ENCODE measurements around the gene CDK14.

DNA sequence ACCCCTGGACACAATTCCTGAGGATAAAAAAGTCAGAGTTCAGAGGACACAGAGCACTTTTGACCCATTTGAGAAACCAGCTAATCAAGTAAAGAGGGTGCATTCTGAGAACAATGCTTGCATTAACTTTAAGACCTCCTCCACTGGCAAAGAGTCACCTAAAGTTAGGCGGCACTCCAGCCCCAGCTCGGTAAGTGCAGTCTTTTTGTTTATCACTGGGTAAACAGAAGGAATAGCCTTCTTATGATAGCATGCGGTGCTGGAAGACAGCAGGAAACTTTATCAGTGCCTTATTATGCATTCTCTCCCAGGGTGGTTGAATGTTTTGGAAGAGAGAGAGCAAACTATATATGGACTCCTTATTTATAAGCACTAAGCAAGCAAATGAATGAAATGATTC is 130.5 kb downstream of the CDK14 start:
- TF ChIP-seq CTCF (IDR thresholded peaks at IDR 0.05): no peak
- TF ChIP-seq, protein P1, sequence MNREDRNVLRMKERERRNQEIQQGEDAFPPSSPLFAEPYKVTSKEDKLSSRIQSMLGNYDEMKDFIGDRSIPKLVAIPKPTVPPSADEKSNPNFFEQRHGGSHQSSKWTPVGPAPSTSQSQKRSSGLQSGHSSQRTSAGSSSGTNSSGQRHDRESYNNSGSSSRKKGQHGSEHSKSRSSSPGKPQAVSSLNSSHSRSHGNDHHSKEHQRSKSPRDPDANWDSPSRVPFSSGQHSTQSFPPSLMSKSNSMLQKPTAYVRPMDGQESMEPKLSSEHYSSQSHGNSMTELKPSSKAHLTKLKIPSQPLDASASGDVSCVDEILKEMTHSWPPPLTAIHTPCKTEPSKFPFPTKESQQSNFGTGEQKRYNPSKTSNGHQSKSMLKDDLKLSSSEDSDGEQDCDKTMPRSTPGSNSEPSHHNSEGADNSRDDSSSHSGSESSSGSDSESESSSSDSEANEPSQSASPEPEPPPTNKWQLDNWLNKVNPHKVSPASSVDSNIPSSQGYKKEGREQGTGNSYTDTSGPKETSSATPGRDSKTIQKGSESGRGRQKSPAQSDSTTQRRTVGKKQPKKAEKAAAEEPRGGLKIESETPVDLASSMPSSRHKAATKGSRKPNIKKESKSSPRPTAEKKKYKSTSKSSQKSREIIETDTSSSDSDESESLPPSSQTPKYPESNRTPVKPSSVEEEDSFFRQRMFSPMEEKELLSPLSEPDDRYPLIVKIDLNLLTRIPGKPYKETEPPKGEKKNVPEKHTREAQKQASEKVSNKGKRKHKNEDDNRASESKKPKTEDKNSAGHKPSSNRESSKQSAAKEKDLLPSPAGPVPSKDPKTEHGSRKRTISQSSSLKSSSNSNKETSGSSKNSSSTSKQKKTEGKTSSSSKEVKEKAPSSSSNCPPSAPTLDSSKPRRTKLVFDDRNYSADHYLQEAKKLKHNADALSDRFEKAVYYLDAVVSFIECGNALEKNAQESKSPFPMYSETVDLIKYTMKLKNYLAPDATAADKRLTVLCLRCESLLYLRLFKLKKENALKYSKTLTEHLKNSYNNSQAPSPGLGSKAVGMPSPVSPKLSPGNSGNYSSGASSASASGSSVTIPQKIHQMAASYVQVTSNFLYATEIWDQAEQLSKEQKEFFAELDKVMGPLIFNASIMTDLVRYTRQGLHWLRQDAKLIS (CRISPR knock-in tag; IDR thresholded peaks at IDR 0.05; ENCODE audit: borderline replicate concordance): no peak
- TF ChIP-seq ZNF512 (CRISPR knock-in tag; IDR thresholded peaks at IDR 0.05; ENCODE audit: borderline replicate concordance): no peak
- no peak for TF ChIP-seq TCF7 (CRISPR knock-in tag; IDR thresholded peaks at IDR 0.05; ENCODE audit: low read depth)
- TF ChIP-seq, protein P2, sequence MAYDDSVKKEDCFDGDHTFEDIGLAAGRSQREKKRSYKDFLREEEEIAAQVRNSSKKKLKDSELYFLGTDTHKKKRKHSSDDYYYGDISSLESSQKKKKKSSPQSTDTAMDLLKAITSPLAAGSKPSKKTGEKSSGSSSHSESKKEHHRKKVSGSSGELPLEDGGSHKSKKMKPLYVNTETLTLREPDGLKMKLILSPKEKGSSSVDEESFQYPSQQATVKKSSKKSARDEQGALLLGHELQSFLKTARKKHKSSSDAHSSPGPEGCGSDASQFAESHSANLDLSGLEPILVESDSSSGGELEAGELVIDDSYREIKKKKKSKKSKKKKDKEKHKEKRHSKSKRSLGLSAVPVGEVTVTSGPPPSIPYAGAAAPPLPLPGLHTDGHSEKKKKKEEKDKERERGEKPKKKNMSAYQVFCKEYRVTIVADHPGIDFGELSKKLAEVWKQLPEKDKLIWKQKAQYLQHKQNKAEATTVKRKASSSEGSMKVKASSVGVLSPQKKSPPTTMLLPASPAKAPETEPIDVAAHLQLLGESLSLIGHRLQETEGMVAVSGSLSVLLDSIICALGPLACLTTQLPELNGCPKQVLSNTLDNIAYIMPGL (CRISPR knock-in tag; IDR thresholded peaks at IDR 0.05): no peak
- no peak for TF ChIP-seq ATF3 (CRISPR knock-in tag; conservative IDR thresholded peaks at IDR 0.05)
- TF ChIP-seq, protein P3, sequence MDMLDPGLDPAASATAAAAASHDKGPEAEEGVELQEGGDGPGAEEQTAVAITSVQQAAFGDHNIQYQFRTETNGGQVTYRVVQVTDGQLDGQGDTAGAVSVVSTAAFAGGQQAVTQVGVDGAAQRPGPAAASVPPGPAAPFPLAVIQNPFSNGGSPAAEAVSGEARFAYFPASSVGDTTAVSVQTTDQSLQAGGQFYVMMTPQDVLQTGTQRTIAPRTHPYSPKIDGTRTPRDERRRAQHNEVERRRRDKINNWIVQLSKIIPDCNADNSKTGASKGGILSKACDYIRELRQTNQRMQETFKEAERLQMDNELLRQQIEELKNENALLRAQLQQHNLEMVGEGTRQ (CRISPR knock-in tag; IDR thresholded peaks at IDR 0.05): no peak
- TF ChIP-seq ZNF263 (CRISPR knock-in tag; IDR thresholded peaks at IDR 0.05; ENCODE audit: low read depth): no peak
- TF ChIP-seq E2F4 (CRISPR knock-in tag; IDR thresholded peaks at IDR 0.05; ENCODE audit: borderline replicate concordance, low read depth): no peak
- TF ChIP-seq, protein P4, sequence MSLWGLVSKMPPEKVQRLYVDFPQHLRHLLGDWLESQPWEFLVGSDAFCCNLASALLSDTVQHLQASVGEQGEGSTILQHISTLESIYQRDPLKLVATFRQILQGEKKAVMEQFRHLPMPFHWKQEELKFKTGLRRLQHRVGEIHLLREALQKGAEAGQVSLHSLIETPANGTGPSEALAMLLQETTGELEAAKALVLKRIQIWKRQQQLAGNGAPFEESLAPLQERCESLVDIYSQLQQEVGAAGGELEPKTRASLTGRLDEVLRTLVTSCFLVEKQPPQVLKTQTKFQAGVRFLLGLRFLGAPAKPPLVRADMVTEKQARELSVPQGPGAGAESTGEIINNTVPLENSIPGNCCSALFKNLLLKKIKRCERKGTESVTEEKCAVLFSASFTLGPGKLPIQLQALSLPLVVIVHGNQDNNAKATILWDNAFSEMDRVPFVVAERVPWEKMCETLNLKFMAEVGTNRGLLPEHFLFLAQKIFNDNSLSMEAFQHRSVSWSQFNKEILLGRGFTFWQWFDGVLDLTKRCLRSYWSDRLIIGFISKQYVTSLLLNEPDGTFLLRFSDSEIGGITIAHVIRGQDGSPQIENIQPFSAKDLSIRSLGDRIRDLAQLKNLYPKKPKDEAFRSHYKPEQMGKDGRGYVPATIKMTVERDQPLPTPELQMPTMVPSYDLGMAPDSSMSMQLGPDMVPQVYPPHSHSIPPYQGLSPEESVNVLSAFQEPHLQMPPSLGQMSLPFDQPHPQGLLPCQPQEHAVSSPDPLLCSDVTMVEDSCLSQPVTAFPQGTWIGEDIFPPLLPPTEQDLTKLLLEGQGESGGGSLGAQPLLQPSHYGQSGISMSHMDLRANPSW (CRISPR knock-in tag; conservative IDR thresholded peaks at IDR 0.05; ENCODE audit: low read depth): no peak
- no peak for TF ChIP-seq NFE2L1 (CRISPR knock-in tag; IDR thresholded peaks at IDR 0.05)
- no peak for TF ChIP-seq ZNF416 (CRISPR knock-in tag; IDR thresholded peaks at IDR 0.05)
- TF ChIP-seq JAZF1 (CRISPR knock-in tag; IDR thresholded peaks at IDR 0.05): no peak
- no peak for TF ChIP-seq USF1 (CRISPR knock-in tag; IDR thresholded peaks at IDR 0.05)
